Adrenal gland (tissue), 12 donors: Measurements from ENCODE around the gene ARF3. TPM values are rescaled to one million over a fixed set of nuclear protein-coding genes. Genes with fewer than 3 reads are reported as not detected.

ENCODE experiments used
- DNase-seq, 7 donors: peaks; one replicate each; pipeline ENCODE4 v3.0.0-alpha.2; 2019 to 2020
- H3K27ac ChIP-seq, 5 donors: fragments of 200-600 bp; sonication (generic) in 4 of 5; 1 replicate in 3 of 5; 2 replicates in 2 of 5; pipeline versions ENCODE4 v1.5.1 to v1.8.0; 2016 to 2020; ENCODE audit warnings: mild to moderate bottlenecking in 1 of 5
- H3K27me3 ChIP-seq: fragments of 200-600 bp; 2 replicates; pipeline ENCODE4 v1.8.0; 2021
- H3K36me3 ChIP-seq, 2 donors: fragments of 200-600 bp; replicated peaks in 1 of 2; 1 replicate in 1 of 2; 2 replicates in 1 of 2; pipeline versions ENCODE4 v1.5.1 to v1.8.0; 2018 to 2022
- H3K4me1 ChIP-seq, 2 donors: fragments of 200-600 bp; replicated peaks in 1 of 2; 1 replicate in 1 of 2; 2 replicates in 1 of 2; pipeline versions ENCODE4 v1.5.1 to v1.8.0; 2018 to 2021
- H3K4me3 ChIP-seq, 4 donors: fragments of 200-600 bp; sonication (generic) in 3 of 4; one replicate each; pipeline ENCODE4 v1.5.1; 2016 to 2018
- H3K9me3 ChIP-seq, 3 donors: fragments of 200-600 bp; sonication (generic) in 1 of 3; replicated peaks in 1 of 3; 1 replicate in 2 of 3; 2 replicates in 1 of 3; pipeline versions ENCODE4 v1.5.1 to v1.8.0; 2016 to 2021
- POLR2A ChIP-seq, 2 donors: fragments of 450-650 bp; IDR thresholded peaks; one replicate each; pipeline ENCODE4 v1.6.1; 2017; ENCODE audit warnings: antibody characterized with exemption in 2 of 2, mild to moderate bottlenecking in 2 of 2, moderate library complexity in 1 of 2
- WGBS, 4 donors: extraction: QIAGEN DNeasy Blood & Tissue Kit in 2 of 4; methylation state at CpG; one replicate each; pipeline versions ENCODE4 v1.1.5 to v1.1.7; 2013 to 2017; 5-methylcytosine and 5-hydroxymethylcytosine counted together
- intact Hi-C, 2 donors: fragments of 100-400 bp; cut with DNase I; formaldehyde crosslinking; loops; one replicate each; pipeline versions ENCODE4 v1.14.1 to v1.15.0; 2022 to 2023
- polyA plus RNA-seq, 3 donors: library from polyadenylated mRNA; stranded (reverse); fragments of 200-250 nt in 2 of 3; fragments of 350-450 nt in 1 of 3; fragmentation: Illumina TruSeq in 1 of 3; extraction: RNeasy Lipid Tissue Mini Kit (QIAGEN cat#74804) in 1 of 3; gene quantifications; one replicate each; pipeline ENCODE4 v1.2.3, GENCODE V29; 2013 to 2014
- total RNA-seq, 9 donors: library from RNA; depleted of rRNA in 4 of 9; stranded (reverse); fragments of >200 nt in 4 of 9; fragments of 120-200 nt in 1 of 9; fragmentation: NEBNext Ultra II Directional in 1 of 9; extraction: Animal tissue kit (Norgen Biotek cat#: 25700) in 1 of 9; gene quantifications; one replicate each; pipeline versions ENCODE4 v1.1.0 to v1.2.4, GENCODE V29; 2013 to 2023
- TF ChIP-seq, protein P1 (sequence below), 6 experiments: fragments of 450-650 bp in 4 of 6; fragments of 200-600 bp in 2 of 6; sonication (generic) in 1 of 6; IDR thresholded peaks; 1 replicate in 5 of 6; 2 replicates in 1 of 6; pipeline versions ENCODE4 v1.5.1 to v1.8.0; 2016 to 2021; ENCODE audit warnings: antibody characterized with exemption in 6 of 6, mild to moderate bottlenecking in 2 of 6, moderate library complexity in 1 of 6
- donor health status: healthy with polysubstance abuse.
- donor health status: Bipolar disorder and iron deficiency.
- donor health status: DM: yes; HTN: yes; CAD: no.
- donor health status: DM: no; HTN: no; CAD: no.
- donor health status: DM: no; HTN: no; CAD: no.
- donor health status: DM: yes; HTN: yes; CAD: no.

ARF3 gene
- total and polyA plus RNA-seq, 12 donors, result 55.2 to 237 (median 105) TPM

DNA sequence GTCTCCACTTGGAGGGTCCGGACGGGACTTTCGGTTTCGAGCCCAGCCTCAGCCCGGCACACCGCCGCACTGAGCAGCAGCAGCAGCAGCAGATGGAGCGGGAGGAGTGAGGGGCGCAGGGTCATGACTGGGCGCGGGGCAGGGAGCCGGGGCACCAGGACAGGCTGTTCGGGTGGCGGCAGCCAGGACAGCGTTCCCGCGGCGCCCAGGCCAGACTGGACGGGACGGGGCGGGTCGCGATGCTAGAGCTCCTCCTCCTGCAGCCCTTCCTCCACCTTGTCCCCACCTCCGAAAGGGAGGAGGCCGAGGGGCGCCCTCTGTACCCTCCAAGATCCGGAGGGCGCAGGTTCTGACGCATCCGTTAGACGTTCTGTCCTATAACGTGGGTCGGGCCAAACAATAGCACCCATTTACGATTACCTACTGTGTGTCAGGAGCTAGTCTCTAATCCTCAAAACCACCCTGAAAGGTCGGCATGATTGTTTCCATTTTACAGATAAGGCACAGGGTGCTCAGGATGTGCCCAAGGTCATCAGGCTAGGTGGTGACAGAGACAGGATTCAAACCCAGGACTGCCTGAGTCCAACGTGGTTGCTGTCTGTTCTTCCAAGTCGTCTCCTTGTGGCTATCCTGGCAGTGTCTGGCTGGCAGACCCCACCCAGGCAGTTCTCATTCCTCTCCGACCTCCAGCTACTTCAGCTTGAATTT, 31.8 kb downstream of the ARF3 start, which contains the start of gene FKBP11:
Gene FKBP11, minus strand, starts transcription at position 189 of the 708 bp plus-strand sequence. Its CDS starts 64 bp downstream, at position 125.
- peak within 1 kb of the TSS; percentile 59 to 94 (median 77) for H3K4me3 ChIP-seq
- DNase-seq, result peak; percentile 60 to 69 (median 67)
- TF ChIP-seq, protein P1, sequence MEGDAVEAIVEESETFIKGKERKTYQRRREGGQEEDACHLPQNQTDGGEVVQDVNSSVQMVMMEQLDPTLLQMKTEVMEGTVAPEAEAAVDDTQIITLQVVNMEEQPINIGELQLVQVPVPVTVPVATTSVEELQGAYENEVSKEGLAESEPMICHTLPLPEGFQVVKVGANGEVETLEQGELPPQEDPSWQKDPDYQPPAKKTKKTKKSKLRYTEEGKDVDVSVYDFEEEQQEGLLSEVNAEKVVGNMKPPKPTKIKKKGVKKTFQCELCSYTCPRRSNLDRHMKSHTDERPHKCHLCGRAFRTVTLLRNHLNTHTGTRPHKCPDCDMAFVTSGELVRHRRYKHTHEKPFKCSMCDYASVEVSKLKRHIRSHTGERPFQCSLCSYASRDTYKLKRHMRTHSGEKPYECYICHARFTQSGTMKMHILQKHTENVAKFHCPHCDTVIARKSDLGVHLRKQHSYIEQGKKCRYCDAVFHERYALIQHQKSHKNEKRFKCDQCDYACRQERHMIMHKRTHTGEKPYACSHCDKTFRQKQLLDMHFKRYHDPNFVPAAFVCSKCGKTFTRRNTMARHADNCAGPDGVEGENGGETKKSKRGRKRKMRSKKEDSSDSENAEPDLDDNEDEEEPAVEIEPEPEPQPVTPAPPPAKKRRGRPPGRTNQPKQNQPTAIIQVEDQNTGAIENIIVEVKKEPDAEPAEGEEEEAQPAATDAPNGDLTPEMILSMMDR (IDR thresholded peaks at IDR 0.05), result peak in 1 of 6 experiments; percentile 11
- TF ChIP-seq POLR2A (IDR thresholded peaks at IDR 0.05), result peak in 1 of 2 donors; percentile 34
- no peaks in the 10 kb centered on the region for H3K27me3 ChIP-seq
- H3K4me1 ChIP-seq, result peaks cover 0 to 10% of the 10 kb centered on the region in 2 donors
- H3K9me3 ChIP-seq, result no peaks in the 10 kb centered on the region
- 3 to 15% (median 5%) methylated on average over 11 to 38 of the region's 38 CpGs for WGBS, 4 donors
- peaks cover 0 to 2% of the 10 kb centered on the region in 2 donors for H3K36me3 ChIP-seq
- H3K27ac ChIP-seq, result peak within 1 kb of the TSS in 3 of 5 donors; percentile 12 to 56 (median 48)
- intact Hi-C loops, result no loop called here

DNA sequence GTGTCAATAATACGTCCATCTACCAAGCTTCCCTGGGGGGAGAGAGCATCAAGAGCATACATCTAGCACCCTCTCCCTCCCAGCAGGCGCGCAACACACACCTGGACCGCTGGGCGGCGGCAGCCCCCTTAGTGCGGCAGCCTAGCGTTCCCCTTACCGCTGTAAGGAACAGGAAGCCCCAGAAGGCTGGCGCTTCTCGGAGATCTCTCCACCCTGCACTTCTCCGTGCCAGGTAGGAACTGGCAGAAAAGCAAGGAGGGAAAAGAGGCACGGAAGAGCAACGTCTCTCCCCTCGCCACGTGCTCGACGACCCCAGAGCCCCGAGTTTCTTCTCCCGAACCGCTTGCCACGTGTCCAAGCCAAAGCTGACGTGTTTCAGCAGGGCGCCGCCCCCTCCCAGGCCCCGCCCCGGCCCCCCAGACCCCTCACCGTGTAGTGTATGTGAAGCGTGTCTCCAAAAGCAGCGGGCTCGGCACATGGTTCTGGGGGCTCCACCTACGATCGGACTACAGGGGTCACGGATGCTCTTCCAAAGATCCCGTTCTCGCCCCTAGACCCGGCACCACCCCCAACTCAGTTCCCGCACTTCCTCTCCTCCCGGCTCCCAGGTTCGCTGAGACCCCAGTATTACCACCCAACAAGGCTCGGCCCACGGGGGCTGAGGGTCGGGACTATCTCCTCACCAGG, 32.5 kb downstream of the ARF3 start:
- TF ChIP-seq, protein P1 (IDR thresholded peaks at IDR 0.05), result peak; percentile 17 to 54 (median 42)
- TF ChIP-seq POLR2A (IDR thresholded peaks at IDR 0.05), result no peak
- H3K9me3 ChIP-seq, result no peaks in the 10 kb centered on the region
- no peaks in the 10 kb centered on the region for H3K27me3 ChIP-seq
- peak overlapping the region in 2 of 5 donors; percentile 48 to 56 for H3K27ac ChIP-seq
- no peaks in the 10 kb centered on the region for H3K36me3 ChIP-seq
- 1 to 2% (median 1%) methylated on average over 23 to 43 of the region's 43 CpGs for WGBS, 4 donors
- peaks cover 0 to 10% of the 10 kb centered on the region in 2 donors for H3K4me1 ChIP-seq
- DNase-seq, result peak in 6 of 7 donors; percentile 34 to 69 (median 49)
- intact Hi-C loops, result no loop called here
- H3K4me3 ChIP-seq, result peak overlapping the region; percentile 59 to 94 (median 77)

DNA sequence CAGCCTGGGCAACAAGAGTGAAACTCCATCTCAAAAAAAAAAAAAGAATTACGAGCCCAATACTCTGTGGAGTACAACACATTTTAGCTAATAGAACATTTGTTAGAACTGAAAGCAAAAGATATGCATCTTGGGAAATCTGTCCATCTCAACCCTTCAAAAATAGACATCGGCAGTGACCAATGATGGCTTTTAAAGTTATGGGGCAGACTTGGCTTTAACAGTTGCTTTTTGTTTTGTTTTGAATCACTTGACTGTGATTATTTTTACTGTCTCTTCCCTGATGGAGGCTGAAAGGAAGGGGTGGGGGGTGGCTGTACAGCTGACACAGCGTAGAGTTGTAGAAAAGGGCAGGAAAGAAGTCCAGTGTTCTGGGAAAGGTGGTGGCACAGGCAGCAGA, 34.2 kb downstream of the ARF3 start:
- no peak overlapping the region for H3K4me3 ChIP-seq
- no peak for DNase-seq
- no peaks in the 10 kb centered on the region for H3K9me3 ChIP-seq
- no peak overlapping the region for H3K27ac ChIP-seq
- H3K36me3 ChIP-seq, result no peaks in the 10 kb centered on the region
- no peaks in the 10 kb centered on the region for H3K27me3 ChIP-seq
- TF ChIP-seq, protein P1 (IDR thresholded peaks at IDR 0.05), result no peak
- no peak for TF ChIP-seq POLR2A (IDR thresholded peaks at IDR 0.05)
- WGBS, 4 donors, result 87 to 98% (median 96%) methylated on average over 3 of the region's 3 CpGs
- peaks cover 0 to 10% of the 10 kb centered on the region in 2 donors for H3K4me1 ChIP-seq
- intact Hi-C loops, result no loop called here

DNA sequence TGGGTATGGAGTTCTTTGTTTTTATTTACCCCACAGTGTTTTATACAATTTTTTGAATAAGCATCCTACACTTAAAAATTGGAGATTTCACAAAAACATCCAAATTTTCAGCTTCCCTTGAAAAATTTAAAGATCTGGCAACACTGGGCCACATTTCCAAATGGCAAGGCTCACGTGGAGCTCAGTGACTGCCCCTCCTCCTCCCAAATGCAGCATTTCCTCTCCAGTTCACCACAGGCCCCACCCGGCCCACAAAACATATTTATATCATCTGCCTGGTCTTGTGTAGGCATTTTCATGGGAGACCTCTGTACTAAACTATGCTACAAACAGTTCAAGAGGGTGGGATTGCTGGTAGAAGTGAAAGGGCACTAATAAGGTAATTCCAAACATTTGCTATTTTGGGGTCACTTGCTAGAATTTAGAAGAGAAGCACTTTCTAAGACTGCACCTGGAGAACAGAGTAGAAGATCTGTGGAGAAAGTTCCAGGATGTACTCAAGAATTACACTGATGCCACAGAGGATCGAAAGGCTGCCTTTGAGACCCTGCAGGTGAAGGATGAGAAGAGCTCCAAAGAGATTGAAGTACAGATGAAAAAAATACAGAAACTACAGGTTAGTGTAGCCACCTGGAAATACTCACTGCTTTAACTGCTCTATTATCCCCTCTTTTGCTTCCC, 39.3 kb downstream of the ARF3 start:
- Histone ChIP-seq H3K4me1 (no peaks in the 10 kb centered on the region), H3K9me3 (no peaks in the 10 kb centered on the region), H3K27ac (no peak overlapping the region), H3K27me3 (no peaks in the 10 kb centered on the region), H3K4me3 (no peak overlapping the region), H3K36me3 (no peaks in the 10 kb centered on the region)
- no peak for DNase-seq
- TF ChIP-seq, protein P1 (IDR thresholded peaks at IDR 0.05), result no peak
- 59 to 67% (median 62%) methylated on average over 3 of the region's 3 CpGs for WGBS, 4 donors
- intact Hi-C loops, result no loop called here
